Spleen (tissue), 11 donors: Measurements from ENCODE around the gene OXLD1. TPM values are rescaled to one million over a fixed set of nuclear protein-coding genes. Genes with fewer than 3 reads are reported as not detected.
A peak's percentile ranks its signal among the peaks of the same experiment; 100 is the strongest.

Experiments
- DNase-seq: peaks from one replicate; pipeline ENCODE4 v3.0.0-alpha.2; 2020
- H3K27ac ChIP-seq, 8 donors: fragments of 200-600 bp; sonication (generic) in 7 of 8; 1 replicate in 4 of 8; 2 replicates in 4 of 8; pipeline versions ENCODE4 v1.5.0 to v1.8.0; 2016 to 2021; ENCODE audit warnings: inconsistent platforms in 4 of 8, mild to moderate bottlenecking in 4 of 8, moderate library complexity in 1 of 8
- H3K27me3 ChIP-seq, 7 donors: fragments of 200-600 bp; sonication (generic) in 6 of 7; replicated peaks in 1 of 7; 1 replicate in 4 of 7; 2 replicates in 3 of 7; pipeline versions ENCODE4 v1.5.0 to v1.8.0; 2016 to 2021; ENCODE audit warnings: inconsistent platforms in 3 of 7, mild to moderate bottlenecking in 1 of 7
- H3K36me3 ChIP-seq, 6 donors: fragments of 200-600 bp; sonication (generic) in 5 of 6; 1 replicate in 4 of 6; 2 replicates in 2 of 6; pipeline versions ENCODE4 v1.5.0 to v1.8.0; 2016 to 2021; ENCODE audit warnings: inconsistent platforms in 2 of 6
- H3K4me1 ChIP-seq, 6 donors: fragments of 200-600 bp; sonication (generic) in 5 of 6; 1 replicate in 3 of 6; 2 replicates in 3 of 6; pipeline versions ENCODE4 v1.5.0 to v1.8.0; 2016 to 2021; ENCODE audit warnings: inconsistent platforms in 3 of 6
- H3K4me3 ChIP-seq, 8 donors: fragments of 200-600 bp; sonication (generic) in 7 of 8; 1 replicate in 4 of 8; 2 replicates in 4 of 8; pipeline versions ENCODE4 v1.5.0 to v1.8.0; 2016 to 2021; ENCODE audit warnings: inconsistent platforms in 4 of 8, mild to moderate bottlenecking in 4 of 8, moderate library complexity in 2 of 8
- H3K9me3 ChIP-seq, 8 donors: fragments of 200-600 bp; sonication (generic) in 7 of 8; 1 replicate in 4 of 8; 2 replicates in 4 of 8; pipeline versions ENCODE4 v1.5.0 to v1.8.0; 2016 to 2021; ENCODE audit warnings: inconsistent platforms in 4 of 8
- CTCF ChIP-seq, 11 experiments: fragments of 200-600 bp in 7 of 11; fragments of 450-650 bp in 4 of 11; sonication (generic) in 4 of 11; IDR thresholded peaks in 8 of 11; conservative IDR thresholded peaks in 3 of 11; 1 replicate in 7 of 11; 2 replicates in 4 of 11; pipeline versions ENCODE4 v1.4.0 to v1.8.0; 2016 to 2021; ENCODE audit warnings: antibody characterized with exemption in 11 of 11, inconsistent platforms in 4 of 11, mild to moderate bottlenecking in 1 of 11
- POLR2A ChIP-seq, 3 donors: fragments of 450-650 bp; IDR thresholded peaks; one replicate each; pipeline ENCODE4 v1.5.1; 2017; ENCODE audit warnings: antibody characterized with exemption in 3 of 3, mild to moderate bottlenecking in 1 of 3
- POLR2AphosphoS5 ChIP-seq, 3 donors: sonication (generic); formaldehyde crosslinking; IDR thresholded peaks; one replicate each; pipeline ENCODE4 v1.5.1; 2017; ENCODE audit warnings: antibody characterized with exemption in 3 of 3
- WGBS, 5 donors: extraction: QIAGEN DNeasy Blood & Tissue Kit in 3 of 5; methylation state at CpG; one replicate each; pipeline versions ENCODE4 v1.1.5 to v1.1.7; 2013 to 2018; 5-methylcytosine and 5-hydroxymethylcytosine counted together
- intact Hi-C: fragments of 100-400 bp; cut with DNase I; formaldehyde crosslinking; loops from one replicate; pipeline ENCODE4 v1.15.0; 2023; ENCODE audit warnings: low total_unique reads
- polyA plus RNA-seq, 3 donors: library from polyadenylated mRNA; stranded (reverse); fragments of 200-250 nt; gene quantifications; one replicate each; pipeline ENCODE4 v1.2.1, GENCODE V29; 2013
- total RNA-seq, 7 donors: library from RNA; depleted of rRNA in 3 of 7; stranded (reverse); fragments of >200 nt in 3 of 7; fragmentation: NEBNext Ultra II Directional in 4 of 7; extraction: Animal tissue kit (Norgen Biotek cat#: 25700) in 4 of 7; gene quantifications; one replicate each; pipeline versions ENCODE4 v1.1.0 to v1.2.1, GENCODE V29; 2016 to 2021
- donor health status: healthy with polysubstance abuse.
- donor health status: DM: no; HTN: no; CAD: no; lungs with moderate emphysema.
- donor health status: DM: no; HTN: no; CAD: no.
- donor health status: Bipolar disorder and iron deficiency.
- donor health status: healthy.
- donor health status: DM: no; HTN: no; CAD: no.
- donor health status: DM: yes; HTN: yes; CAD: no.

The OXLD1 gene
- total and polyA plus RNA-seq, 10 donors = 29.4 to 110 (median 36.8) TPM

- 93 to 96% (median 95%) methylated on average over 11 to 18 of the region's 18 CpGs for WGBS, 5 donors
- peaks cover 3 to 100% (median 100%) of the 10 kb centered on the region in 6 donors for H3K36me3 ChIP-seq
- DNase-seq = no peak
- intact Hi-C loops = no loop called here
- H3K4me3 ChIP-seq = no peak overlapping the region
- TF ChIP-seq CTCF (IDR thresholded peaks at IDR 0.05 in 8 of 11, conservative IDR thresholded peaks at IDR 0.05 in 3 of 11) = no peak
- H3K9me3 ChIP-seq = no peaks in the 10 kb centered on the region
- H3K27me3 ChIP-seq = no peaks in the 10 kb centered on the region
- no peak overlapping the region for H3K27ac ChIP-seq
- peaks cover 0 to 17% (median 6%) of the 10 kb centered on the region in 6 donors for H3K4me1 ChIP-seq
Observed at GRCh38 chr17:81691196-81691595, 24.8 kb upstream of the OXLD1 start.

GRCh38 chr17:81690549-81690948 lies 24.1 kb upstream of the OXLD1 start:
- H3K9me3 ChIP-seq = no peaks in the 10 kb centered on the region
- no peak overlapping the region for H3K27ac ChIP-seq
- no peaks in the 10 kb centered on the region for H3K27me3 ChIP-seq
- no peak for DNase-seq
- peaks cover 1 to 23% (median 12%) of the 10 kb centered on the region in 6 donors for H3K4me1 ChIP-seq
- 83 to 100% (median 88%) methylated on average over 2 to 17 of the region's 17 CpGs for WGBS, 5 donors
- intact Hi-C loops = no loop called here
- H3K36me3 ChIP-seq = peaks cover under 1 to 100% (median 98%) of the 10 kb centered on the region in 6 donors
- H3K4me3 ChIP-seq = no peak overlapping the region
- TF ChIP-seq POLR2AphosphoS5 (IDR thresholded peaks at IDR 0.05) (peak in 1 of 3 donors; percentile 13), CTCF (IDR thresholded peaks at IDR 0.05 in 8 of 11, conservative IDR thresholded peaks at IDR 0.05 in 3 of 11) (no peak), POLR2A (IDR thresholded peaks at IDR 0.05) (no peak)

GRCh38 chr17:81690066-81690465 lies 23.7 kb upstream of the OXLD1 start:
- no peak for TF ChIP-seq CTCF (IDR thresholded peaks at IDR 0.05 in 8 of 11, conservative IDR thresholded peaks at IDR 0.05 in 3 of 11)
- no peak for TF ChIP-seq POLR2AphosphoS5 (IDR thresholded peaks at IDR 0.05)
- no peak for TF ChIP-seq POLR2A (IDR thresholded peaks at IDR 0.05)
- WGBS, 5 donors = 88 to 93% (median 93%) methylated on average over 17 to 18 of the region's 18 CpGs
- H3K4me3 ChIP-seq = no peak overlapping the region
- no peak overlapping the region for H3K27ac ChIP-seq
- peaks cover 6 to 28% (median 17%) of the 10 kb centered on the region in 6 donors for H3K4me1 ChIP-seq
- H3K36me3 ChIP-seq = peaks cover 0 to 100% (median 94%) of the 10 kb centered on the region in 6 donors
- no peak for DNase-seq
- intact Hi-C loops = no loop called here
- H3K9me3 ChIP-seq = no peaks in the 10 kb centered on the region
- H3K27me3 ChIP-seq = no peaks in the 10 kb centered on the region

GRCh38 chr17:81688616-81689015 lies 22.2 kb upstream of the OXLD1 start:
- no peak overlapping the region for H3K4me3 ChIP-seq
- DNase-seq = no peak
- no peaks in the 10 kb centered on the region for H3K9me3 ChIP-seq
- TF ChIP-seq POLR2A (IDR thresholded peaks at IDR 0.05) = no peak
- peak in 1 of 3 donors; percentile 19 for TF ChIP-seq POLR2AphosphoS5 (IDR thresholded peaks at IDR 0.05)
- H3K27ac ChIP-seq = no peak overlapping the region
- intact Hi-C loops = no loop called here
- H3K27me3 ChIP-seq = no peaks in the 10 kb centered on the region
- peaks cover 0 to 88% (median 79%) of the 10 kb centered on the region in 6 donors for H3K36me3 ChIP-seq
- peaks cover 11 to 38% (median 24%) of the 10 kb centered on the region in 6 donors for H3K4me1 ChIP-seq
- 90 to 93% (median 91%) methylated on average over 6 to 14 of the region's 14 CpGs for WGBS, 5 donors
